Activated CD4-positive, CD25-positive, alpha-beta regulatory T cell treated with anti-CD3 and anti-CD28 coated beads, Interleukin-2, amount 50 U/mL, for 72 hours (primary cell): Measurements from ENCODE around the gene NCBP3.

Experiments used
- DNase-seq: peaks from one replicate; pipeline ENCODE4 v3.0.0; 2021

The NCBP3 gene

DNA sequence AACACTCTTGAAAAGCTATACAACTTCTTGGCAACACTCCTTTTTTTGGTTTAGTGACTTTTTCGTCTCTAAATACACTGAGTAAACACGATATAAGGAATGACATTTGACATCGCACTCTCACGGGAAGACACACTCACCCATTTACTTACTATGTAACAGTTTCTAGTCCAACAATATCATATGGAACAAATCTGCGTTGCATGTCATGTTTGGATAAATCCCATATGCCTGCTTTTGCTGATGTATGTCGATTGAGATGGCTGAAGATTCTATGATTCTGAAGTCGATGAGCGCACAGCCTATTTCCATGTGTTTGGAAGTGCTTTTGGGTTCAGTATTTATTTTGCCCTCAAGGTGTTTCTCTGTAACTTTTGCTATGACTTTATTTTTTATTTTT, 63.3 kb downstream of the NCBP3 start:
- DNase-seq: no peak

GRCh38 chr17:3780986-3781385, 65.1 kb downstream of the NCBP3 start:
- DNase-seq: no peak

- DNase-seq: no peak
Observed at GRCh38 chr17:3777366-3778120, 68.5 kb downstream of the NCBP3 start.

- DNase-seq: no peak
Observed at GRCh38 chr17:3773966-3774365, 72.1 kb downstream of the NCBP3 start.

- no peak for DNase-seq
Observed at GRCh38 chr17:3773511-3773910, 72.5 kb downstream of the NCBP3 start.

DNA sequence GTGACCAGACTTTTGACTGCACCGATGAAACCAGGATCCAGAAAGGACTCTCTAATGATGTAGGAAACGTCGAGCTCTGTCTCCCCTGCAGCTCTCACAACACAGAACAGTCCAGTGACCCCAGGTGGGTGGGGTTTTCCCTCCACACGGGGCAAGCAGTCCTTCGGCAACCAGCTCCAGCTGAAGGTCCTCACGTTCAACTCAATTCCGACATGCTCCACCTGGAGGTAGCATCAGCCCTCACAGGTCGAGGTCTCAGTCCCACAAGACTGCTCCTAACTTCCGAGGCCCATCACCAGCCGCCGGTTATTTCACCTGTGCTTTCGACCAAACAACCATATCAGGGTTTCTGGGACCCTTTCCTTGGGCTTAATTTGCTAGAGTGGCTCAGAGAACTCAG, 73.3 kb downstream of the NCBP3 start:
- no peak for DNase-seq

DNA sequence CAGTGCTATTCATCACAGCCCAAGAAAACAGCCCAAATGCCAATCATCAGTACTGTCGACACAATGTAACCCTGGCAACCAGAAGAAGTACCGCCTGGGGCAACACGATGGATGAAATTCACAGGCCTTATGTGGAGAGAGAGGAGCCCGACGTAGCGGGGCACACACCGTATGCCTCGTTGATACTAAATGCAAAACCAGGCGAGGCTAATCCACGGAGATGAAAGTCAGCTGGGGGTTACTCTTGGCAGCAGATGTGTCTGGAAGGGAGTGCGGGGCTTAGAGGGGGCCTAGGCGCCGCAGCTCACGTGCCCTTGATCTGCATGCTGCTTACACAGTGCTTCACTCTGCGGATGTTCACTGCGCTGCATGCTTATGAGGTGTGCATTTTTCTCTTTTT, 74.9 kb downstream of the NCBP3 start:
- no peak for DNase-seq

- DNase-seq: no peak
Observed at GRCh38 chr17:3770466-3770865, 75.6 kb downstream of the NCBP3 start.

DNA sequence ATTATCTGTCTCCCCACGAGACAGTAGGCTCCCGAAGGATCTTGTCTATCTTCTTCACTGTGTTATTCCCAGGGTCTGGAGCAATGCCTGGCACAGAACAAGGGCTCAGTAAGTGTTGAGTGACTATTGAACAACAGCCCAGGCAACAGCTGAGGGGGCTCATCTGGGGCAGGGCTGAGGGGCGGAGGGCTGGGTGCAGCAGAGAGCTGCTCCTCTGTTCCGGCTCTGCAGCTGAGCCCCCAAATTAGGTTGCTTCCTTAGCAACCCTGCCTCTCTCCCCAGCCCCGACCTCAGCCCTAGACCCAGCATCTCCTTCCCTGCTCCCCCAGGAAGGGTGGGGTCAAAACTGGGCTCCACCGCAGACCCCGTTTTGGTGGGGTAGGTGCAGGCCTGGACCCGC, 77.3 kb downstream of the NCBP3 start:
- DNase-seq: no peak

DNA sequence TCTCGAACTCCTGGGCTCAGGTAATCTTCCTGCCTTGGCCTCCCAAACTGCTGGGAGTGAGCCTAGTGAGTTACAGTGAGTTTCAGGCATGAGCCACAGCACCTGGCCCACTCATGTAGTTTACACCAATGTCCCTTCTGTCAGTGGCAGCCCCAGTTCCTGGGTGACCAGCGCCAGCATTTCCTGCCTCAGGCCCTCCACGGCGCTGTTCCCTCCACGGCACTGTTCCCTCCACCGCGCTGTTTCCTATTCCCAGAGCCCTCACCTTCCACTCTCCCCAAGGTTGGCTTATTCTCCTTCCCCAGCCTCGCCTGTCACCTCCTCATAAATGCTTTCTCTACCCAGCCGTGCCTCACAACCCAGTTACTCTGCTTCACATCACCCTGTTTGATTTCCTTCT, 77.7 kb downstream of the NCBP3 start:
- DNase-seq: no peak

- no peak for DNase-seq
Observed at GRCh38 chr17:3766779-3767178, 79.3 kb downstream of the NCBP3 start.

GRCh38 chr17:3765981-3766380, 80.1 kb downstream of the NCBP3 start:
- DNase-seq: no peak

DNA sequence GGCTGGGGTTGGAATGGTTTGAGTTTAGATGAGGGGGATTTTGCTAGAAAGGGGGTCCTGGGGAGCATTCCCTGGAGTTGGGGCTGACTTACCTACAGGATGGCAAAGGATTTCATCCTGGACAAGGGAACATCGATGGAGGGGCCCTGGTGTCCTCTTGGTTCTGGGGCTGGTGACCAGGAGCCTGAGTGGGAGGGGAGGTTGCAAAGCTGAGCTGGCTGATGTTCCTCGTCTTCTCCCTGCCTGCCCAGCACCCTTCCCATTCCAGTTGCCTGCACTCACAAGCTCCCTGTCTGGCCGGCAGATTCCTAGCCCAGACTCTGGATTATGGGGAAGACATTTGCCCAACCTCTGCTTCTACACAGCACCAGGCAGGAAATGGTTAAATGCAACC, 82.3 kb downstream of the NCBP3 start:
- no peak for DNase-seq

DNA sequence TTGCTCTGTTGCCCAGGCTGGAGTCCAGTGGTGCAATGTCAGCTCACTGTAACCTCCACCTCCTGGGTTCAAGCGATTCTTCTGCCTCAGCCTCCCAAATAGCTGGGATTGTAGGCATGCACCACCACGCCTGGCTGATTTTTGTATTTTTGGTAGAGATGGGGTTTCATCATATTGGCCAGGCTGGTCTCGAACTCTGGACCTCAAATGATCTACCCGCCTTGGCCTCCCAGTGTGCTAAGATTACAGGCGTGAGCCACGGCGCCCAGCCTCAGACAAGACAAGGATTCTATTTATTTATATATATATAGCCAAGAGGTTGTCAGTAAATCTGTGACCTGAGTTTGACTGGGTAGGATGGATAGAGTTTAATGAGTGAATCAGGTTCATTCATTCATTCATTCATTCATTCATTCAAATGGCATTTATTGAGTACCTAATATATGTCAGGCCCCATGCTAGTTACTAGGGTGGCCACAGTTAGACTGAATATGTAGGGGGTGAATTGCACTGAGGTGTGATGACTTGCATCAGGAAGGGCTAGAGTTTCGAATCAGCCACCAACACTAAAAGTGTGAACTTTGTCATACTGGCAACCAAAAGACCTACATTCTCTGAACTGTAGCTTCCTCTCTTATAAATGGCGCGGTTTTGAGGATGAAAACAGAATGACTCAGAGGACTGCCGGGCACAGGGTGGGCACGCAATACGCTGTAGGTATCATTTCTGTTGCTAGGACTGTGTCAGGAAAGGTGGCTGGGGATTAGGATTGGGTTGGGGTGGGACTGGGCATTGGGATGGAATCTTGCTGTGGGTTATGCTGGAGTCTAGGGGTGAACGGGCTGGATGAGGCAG, 82.9 kb downstream of the NCBP3 start:
- DNase-seq: no peak

DNA sequence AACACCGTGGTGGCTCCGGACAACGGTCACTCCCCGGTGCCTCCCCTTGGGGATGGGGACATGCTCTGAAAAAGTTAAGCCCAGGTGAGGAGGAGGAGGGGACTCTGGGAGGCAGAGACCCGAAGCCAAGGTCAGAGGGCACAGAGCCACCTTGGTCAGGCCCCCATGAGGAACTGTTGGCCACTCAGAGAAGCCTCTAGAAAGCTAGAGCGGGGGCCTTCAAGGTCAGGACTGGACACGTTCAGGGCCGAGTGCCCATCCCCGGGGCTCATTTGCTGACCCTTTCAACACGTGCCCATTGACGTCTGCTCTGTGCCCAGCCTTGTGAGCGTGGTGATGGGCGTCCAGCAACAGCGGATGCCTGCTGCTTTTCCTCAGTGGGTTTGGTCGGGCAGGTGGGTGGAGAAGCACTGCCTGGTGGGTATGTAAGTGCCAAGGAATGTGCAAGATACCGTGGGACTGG, 84.1 kb downstream of the NCBP3 start:
- no peak for DNase-seq

DNA sequence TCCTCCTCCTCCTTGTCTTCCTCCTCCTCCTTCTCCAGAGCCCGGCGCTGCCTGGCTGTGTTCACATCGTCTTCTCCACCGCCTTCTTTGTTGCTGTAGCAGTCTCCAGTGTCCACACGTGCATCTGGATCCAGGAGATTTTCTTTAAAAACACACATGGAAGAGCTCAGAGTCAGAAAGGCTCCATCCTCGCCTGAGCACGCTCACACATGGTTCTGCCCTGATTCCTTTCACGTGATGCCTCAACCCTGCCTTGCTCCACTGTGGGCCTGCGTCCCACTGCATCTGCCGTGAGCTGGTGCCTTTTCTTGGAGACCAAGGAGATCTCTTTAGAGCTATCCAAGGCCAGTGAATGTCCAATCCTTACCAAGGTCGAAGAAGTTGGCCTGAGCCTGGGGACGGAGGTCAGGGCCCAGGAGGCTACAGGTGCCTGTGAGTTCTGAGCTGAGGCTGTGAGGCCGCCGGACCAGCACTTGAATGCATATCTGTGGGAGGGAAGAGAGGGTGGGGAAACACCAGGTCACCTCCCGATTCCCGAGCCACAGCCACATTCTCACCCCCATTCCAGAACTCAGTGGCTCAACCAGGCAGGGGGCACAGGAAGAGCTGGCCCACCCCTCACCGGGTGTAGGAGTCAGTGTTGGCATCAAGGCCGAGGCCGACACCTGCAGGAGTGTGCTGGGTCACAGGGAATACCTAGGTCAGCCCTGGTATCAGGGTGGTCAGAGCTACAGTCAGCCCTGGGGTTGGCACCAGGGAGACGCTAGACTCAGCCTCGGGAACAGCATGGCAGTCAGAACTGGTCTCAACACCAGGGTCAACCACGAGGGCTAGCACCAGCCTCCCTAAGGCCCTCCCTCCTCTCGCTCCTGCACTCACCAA, 84.8 kb downstream of the NCBP3 start:
- no peak for DNase-seq

DNA sequence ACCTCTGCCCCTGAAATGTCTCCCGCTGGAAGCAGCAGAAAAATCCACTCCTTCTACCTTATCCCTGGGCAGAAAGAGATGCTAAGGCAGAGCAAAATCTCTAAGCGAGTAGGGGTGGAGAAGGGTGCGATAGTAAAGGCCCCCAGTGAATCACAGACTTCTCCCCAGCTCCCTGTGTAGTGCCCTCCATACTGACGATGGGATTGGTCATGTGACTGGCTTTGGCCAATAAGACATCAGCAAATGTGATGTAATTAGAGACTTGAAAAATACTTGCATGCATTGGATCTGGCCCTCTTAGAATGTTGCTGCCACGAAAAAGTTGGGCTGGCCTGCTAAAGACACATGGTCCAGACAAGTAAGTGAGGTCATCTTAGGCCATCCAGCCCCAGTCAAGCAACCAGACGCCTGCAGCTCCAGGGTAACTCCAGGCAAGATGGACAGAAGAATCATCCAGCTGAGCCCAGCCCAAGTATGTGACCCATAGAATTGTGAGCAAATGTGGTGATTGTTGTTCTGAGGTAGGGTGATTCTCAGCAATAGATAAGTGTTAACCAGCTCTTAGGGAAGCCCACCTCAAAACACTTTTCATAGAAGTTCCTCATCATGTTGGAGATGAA, 86.3 kb downstream of the NCBP3 start:
- no peak for DNase-seq

GRCh38 chr17:3755335-3756030, 90.6 kb downstream of the NCBP3 start:
- no peak for DNase-seq

GRCh38 chr17:3754458-3755334, 91.3 kb downstream of the NCBP3 start:
- peak; percentile 71 for DNase-seq

DNA sequence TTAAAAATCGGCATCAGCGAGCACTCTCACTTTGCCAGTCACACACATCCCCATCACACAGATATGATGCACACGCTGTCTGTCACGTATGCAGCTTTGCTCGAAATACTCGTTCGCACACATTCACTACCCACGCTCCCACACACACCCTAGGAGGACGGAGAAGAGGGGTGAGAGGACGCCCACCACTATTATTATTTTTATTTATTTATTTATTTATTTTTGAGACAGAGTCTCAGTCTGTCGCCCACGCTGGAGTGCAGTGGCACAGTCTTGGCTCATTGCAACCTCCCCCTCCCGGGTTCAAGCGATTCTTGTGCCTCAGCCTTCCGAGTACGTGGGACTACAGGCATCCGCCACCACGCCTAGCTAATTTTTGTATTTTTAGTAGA, 92.0 kb downstream of the NCBP3 start:
- no peak for DNase-seq

GRCh38 chr17:3753624-3754023, 92.4 kb downstream of the NCBP3 start:
- DNase-seq: no peak
